HG03025 (cell line): ENCODE measurements around the gene PLEKHG4.

ENCODE experiments used
- ATAC-seq: cut with Tn5 transposase; IDR thresholded peaks from one replicate; pipeline ENCODE4 v1.9.1; 2021; ENCODE audit warnings: mild to moderate bottlenecking, moderate library complexity; ENCODE audit not compliant: unreplicated experiment, low FRiP score

The PLEKHG4 gene

DNA sequence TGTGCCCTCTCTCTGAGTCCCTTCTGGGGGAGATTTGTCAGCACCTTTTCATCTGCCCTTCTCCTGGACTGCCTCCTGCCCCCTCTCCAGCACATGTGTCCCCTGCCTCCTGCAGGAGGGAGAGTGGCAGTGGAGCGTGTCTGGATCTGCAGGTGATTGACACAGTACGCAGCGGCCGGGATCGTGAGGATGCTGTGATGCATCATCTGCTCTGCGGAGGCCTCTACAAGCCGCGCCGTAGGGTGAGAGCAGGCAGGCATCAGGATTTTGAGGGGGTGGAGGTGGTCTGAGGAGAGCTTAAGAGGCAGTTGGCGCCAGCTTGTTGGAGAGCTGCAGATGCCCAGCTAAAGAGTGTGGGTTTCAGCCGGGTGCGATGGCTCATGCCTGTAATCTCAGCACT is 19.6 kb upstream of the PLEKHG4 start:
- ATAC-seq = no peak

DNA sequence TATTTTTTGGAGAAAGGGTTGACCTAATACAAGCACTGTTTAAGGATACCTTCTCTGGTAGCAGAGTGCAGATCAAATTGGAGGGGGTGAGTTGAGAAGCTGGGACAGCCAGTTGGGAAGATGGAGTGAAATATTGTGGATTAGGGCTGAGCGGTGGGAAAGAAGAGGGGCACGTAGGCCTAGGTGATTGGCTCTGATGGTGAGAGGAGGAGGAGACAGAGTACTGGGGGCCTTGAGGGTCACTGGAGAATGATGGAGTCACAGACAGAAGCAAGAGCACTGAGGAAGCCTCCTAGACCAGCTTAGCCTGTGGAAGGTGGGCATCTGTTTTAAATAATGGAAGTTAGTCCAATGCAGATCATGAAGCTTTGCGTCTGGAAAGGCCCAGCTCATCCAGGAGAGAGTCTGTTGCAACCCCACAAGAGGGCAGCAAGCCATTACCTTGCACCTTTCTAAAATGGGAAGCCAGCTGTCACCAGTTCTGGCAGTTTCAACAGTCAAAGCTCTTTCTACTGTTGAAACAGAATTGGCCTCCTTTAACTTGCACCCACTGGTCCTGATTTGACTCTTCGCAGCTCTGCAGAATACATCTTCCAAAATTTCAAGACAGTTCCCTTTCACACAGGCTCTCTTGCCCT is 18.8 kb upstream of the PLEKHG4 start:
- no peak for ATAC-seq

DNA sequence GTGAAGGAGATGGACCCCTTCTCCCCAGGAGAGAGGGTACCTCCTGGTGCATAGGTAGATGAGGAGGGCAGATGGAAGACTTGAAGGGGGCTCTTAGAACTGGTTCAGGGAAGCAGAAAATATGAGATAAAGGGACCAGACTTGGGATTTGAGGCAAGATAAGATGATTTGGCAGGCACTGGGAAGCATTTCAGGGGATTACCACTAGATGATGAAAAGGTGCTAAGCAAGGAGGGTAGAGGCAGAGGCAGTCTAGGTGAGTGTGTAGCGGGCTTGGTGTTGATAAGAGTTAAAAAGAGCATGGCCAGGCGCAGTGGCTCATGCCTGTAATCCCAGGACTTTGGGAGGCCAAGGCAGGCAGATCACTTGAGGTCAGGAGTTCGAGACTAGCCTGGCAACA is 16.1 kb upstream of the PLEKHG4 start:
- no peak for ATAC-seq

DNA sequence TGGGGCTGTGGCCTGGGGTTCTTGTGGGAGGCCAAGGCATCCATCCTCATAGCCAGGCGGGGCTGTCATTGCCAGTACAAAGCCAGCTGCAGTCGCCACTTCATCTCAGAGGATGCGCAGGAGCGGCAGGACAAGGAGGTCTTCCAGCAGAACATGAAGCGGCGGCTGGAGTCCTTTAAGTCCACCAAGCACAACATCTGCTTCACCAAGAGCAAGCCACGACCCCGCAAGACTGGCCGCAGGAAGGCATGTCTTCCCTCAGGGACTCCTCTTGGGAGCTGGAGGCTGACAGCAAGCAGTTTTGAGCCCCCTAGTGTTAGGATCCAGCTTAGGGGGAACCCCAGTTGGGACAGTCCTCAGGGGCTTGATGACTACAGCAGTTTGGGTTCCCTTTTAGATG is 15.1 kb upstream of the PLEKHG4 start:
- no peak for ATAC-seq

DNA sequence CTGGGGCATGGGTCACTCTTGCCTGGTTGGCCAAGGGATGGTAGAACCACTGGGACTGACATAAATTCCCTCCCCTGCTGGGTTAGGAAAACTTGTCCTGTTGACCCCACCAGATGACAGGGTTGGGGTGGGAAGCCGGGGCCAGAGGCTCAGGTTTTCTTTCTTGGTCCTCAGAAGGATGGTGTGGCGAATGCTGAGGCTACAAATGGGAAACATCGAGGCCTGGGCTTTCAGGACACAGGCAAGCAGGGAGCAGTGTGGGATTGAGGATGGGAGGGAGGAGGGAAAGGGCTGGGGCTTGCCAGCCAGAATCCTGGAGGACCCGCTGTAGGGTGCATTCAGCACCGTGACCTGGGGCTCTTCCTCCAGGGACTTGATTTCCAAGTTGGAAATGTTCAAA is 14.5 kb upstream of the PLEKHG4 start:
- no peak for ATAC-seq

DNA sequence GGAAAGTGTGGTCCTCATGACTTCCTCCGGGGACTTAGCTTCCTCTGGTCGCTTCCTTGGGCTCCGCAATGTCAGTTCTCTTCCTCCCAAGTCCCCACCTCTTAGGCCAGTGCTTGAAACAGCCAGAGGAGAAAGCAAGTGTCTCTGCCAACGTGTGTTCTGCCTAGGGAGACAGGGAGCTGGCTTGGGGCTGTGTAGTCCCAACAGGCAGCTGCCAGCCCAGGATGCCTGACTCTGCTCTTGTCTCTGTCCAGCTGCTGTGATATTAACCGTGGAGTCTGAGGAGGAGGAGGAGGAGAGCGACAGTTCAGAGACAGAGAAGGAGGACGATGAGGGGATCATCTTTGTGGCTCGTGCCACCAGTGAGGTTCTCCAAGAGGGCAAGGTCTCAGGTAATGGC is 13.5 kb upstream of the PLEKHG4 start:
- ATAC-seq = no peak

DNA sequence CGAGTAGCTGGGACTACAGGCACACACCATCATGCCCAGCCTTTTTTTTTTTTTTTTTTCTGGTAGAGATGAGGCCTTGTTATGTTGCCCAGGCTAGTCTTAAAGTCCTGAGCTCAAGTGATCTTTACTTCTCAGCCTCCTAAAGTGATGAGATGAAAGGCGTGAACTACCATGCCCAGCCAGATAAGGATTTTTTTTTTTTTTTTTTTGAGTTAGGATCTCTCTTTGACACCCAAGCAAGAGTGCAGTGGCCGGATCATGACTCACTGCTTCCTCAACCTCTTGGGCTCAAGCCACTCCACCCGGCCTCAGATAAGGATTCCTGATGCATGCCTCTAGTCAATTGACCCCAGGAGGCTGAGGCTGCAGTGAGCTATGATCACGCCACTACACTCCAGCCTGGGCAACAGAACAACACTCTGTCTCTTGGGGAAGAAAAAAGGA is 11.2 kb upstream of the PLEKHG4 start:
- no peak for ATAC-seq

DNA sequence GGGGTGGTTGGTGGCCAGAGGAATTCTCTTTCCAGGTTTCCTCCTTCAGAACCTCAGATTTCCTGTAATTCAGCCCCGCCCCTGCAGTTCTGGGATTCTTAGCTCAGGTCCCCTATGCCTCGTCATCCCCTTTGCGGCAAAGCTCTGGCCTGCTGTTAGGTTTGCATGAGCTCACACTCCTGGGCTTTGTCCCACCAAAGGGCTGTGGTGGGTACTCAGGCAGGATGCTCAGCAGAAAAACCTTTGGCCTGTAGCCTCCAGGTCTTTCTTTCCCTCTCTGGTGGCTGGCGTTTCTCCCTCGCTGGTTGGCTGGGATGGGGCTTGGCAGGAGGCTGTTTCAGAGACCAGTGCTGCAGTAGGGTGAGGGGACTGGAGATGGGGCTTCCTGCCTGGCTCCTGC is 9.6 kb upstream of the PLEKHG4 start:
- no peak for ATAC-seq

DNA sequence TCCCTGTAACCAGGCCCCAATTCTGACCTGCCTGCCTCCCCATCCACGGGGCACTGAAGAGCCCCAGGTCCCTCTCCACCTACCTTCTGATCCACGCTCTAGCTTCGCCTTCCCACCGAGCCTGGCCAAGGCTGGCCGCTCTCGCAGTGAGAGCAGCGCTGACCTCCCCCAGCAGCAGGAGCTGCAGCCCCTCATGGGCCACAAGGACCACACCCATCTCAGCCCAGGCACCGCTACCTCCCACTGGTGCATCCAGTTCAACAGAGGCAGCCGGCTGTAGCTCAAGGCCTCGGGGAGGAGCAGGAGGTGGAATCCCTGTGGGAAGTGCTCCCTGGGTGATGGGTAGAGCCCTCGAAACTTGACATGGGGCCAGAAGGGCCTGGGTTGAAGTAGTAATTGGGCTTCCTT is 8.4 kb upstream of the PLEKHG4 start:
- ATAC-seq = no peak

DNA sequence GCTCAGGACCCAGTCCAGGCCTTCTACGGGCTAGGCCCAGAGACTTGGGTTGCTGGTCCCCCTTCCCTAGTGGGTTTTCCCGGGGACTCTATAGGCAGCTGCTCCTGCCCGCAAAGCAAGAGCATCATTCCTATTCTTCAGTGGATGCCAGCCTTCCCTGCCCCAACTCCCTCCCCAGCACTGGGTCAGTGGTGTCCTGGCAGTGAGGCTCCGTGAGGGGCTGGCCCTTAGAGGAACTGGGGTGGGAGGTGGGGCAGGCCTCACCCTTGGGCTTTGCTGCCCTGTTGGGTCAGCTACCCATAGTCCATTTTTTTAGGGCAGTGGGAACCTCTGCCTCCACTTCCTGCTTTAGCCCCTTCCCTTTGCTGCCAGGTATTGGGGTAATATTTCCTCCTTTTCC is 7.9 kb upstream of the PLEKHG4 start:
- ATAC-seq = no peak

DNA sequence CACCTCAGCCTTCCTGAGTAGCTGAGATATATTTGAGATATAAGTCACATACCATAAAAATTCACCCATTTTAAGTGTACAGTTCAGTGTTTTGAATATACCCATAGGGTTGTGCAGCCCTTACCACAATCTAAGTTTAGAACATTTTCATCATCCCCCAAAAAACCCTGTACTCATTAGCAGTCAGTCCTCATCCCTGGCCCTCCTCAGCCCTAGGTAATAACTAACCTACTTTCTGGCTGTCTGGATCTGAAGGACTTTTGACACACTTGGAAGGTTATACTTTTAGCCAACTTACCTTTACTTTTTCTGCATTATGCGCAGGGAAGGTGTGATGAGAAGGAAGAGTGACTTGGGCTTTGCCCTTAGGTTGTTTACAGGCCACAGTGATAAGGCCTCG is 4.0 kb upstream of the PLEKHG4 start:
- no peak for ATAC-seq

DNA sequence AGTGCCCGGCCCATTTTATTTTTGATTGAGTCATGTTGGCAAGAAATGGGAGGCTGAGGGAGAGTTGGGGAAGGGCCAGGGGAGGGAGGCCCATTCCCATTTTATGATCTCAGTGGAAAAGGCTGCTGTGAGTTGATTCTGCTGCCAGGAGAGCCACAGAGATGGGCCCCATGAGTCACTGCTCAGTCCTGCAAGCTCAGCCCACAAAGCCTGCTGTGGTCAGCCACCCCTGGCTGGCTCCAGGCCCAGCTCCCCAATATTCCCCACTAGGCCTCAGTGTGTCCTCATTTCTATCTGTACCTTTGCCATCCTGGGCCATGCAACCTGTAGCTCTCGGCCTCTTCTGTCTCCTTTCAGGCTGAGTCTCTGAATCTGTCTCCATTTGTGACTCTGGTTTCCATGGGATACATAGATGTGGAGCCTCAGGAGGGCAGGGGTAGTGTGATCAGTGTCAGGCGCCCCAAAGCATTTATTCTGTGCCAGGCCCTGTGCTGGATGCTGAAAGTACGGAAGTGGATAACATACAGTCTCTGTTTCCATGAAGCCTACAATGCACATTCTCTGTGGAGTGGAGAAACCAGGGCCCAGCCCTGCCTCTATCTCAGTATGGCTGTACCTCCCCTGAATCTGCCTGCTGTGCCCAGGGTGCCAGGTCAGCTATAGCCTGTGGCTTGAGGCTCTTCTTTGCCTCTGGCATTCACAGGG is 1.9 kb upstream of the PLEKHG4 start:
- ATAC-seq = no peak

DNA sequence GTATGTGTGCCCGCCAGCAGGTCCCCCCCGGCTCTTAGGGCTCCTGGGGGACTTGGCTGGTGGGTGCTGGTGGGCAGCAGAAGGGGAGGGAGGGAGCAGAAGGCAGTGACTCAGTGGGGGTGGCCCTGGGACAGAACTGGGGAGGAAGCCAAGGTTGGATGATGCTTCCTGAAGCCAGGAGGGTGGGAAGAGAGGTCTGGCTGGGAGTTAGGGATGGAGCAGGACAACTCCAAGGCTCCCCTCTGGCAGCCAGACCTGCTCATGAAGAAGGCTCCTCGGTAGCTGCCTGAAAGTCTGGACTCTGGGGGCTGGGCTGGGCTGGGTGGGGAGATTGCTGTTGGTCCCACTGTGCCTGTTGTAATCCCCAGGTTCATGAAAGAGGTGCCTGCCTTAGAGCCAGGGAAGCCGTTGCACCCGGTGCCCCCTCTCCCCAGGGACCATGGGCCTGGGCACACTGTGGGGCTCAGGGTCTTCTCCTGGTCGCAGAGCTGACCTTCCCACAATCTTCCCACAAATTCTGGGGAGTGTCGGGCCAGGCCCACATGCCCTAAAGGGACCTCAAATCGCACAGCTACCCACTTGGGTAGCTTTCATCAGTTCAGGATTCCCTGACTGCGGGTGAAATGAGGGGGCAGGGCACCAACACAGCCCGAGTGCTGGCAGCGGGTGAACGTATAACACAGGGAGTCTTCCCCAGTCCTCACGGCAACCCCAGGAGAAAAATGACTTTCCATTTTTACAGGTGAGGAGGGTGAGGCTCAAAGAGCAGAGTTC is 1.1 kb upstream of the PLEKHG4 start:
- no peak for ATAC-seq

DNA sequence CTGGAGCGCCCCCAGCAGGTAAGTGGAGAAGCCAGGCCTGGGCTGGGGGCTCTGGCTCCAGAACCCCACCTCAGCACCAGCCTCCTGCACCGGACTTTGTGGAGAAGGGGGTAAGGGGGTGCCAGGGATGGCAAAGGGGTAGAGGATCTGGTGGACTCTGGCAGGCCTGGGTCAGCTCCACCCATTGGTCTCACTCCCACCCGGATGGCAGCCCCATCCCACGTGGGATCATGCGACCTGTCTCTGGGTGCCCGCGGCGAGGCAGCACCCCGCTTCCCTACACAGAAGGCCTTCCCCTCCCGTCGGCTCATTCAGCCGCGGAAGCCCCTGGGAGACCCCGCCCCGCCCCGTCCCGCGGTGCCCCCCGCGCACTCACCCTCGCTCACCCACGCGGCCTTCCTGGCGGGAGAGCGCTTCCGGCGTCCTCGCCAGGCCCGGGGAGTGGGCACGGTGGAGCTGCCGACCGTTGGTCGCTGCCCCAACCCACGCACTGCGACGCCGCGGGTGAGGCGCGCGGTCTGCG is 498 bp upstream of the PLEKHG4 start:
- ATAC-seq = peak; percentile 12

DNA sequence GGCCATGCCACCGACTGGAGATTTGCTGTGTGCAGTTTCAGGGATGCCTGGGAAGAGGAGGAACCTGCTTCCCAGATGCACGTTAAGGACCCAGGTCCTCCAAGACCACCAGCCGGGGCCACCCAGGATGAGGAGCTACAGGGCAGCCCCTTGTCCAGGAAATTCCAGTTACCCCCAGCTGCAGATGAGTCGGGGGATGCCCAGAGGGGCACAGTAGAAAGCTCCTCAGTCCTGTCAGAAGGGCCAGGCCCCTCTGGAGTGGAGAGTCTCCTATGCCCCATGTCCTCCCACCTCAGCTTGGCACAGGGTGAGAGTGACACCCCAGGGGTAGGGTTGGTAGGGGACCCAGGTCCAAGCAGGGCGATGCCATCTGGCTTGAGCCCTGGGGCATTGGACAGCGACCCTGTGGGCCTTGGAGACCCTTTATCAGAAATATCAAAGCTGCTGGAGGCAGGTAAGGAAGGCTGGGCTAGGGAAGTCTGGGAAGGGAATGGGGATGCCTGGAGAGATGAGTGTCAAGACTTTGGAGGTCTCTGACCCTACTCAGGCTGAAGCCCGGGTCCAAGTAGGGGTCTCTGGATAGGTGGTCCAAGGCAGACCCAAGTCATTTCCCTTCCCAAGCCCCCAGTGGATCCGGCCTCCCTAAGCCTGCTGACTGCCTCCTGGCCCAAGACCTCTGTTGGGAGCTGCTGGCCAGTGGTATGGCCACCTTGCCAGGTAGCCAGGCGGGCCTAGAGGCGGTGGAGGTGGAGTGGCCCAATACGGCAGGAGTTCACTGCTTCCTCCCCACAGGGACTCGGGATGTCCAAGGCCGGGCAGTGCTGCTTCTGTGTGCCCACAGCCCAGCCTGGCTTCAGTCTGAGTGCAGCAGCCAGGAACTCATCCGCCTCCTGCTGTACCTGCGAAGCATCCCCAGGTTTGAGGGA is 1.0 kb downstream of the PLEKHG4 start:
- no peak for ATAC-seq

DNA sequence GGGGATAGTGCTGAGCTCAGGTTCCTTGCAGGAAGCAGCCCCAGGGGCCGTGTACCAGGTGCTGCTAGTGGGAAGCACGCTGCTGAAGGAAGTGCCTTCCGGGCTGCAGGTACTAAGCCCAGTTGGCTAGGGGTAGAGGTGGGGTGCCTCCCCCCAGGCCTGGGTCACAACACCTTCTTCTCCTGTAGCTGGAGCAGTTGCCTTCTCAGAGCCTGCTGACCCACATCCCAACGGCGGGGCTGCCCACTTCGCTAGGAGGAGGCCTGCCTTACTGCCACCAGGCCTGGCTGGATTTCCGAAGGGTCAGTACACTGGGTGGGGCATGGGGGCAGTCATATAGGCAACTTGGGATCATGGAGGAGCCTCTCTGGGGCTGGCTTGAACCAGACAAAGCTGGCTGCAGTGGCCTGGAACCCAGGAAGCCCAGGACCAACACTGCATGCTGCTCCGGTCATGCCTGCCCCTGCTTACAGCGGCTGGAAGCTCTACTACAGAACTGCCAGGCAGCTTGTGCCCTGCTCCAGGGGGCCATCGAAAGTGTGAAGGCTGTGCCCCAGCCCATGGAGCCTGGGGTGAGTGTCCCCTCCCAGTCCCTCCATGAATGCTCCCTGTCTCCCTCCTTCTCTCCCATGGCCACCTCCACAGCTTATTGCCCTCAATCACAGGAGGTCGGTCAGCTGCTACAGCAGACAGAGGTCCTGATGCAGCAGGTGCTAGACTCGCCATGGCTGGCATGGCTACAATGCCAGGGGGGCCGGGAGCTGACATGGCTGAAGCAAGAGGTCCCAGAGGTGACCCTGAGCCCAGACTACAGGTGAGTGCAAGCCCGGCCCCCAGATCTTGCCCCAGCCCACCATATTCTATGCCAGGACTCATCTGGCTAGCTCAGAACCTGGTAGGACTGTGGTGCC is 2.5 kb downstream of the PLEKHG4 start:
- no peak for ATAC-seq

DNA sequence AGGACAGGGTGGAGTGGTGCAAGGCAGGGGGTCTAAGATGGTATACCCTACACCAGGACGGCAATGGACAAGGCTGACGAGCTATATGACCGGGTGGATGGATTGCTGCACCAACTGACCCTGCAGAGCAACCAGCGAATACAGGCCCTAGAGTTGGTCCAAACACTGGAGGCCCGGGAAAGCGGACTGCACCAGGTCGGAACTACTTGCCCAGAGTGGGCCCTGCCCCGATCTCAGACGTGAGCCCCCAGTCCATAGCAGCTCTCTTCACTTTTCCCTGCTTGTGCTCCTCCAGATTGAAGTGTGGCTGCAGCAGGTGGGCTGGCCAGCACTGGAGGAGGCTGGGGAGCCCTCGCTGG is 3.1 kb downstream of the PLEKHG4 start:
- no peak for ATAC-seq

DNA sequence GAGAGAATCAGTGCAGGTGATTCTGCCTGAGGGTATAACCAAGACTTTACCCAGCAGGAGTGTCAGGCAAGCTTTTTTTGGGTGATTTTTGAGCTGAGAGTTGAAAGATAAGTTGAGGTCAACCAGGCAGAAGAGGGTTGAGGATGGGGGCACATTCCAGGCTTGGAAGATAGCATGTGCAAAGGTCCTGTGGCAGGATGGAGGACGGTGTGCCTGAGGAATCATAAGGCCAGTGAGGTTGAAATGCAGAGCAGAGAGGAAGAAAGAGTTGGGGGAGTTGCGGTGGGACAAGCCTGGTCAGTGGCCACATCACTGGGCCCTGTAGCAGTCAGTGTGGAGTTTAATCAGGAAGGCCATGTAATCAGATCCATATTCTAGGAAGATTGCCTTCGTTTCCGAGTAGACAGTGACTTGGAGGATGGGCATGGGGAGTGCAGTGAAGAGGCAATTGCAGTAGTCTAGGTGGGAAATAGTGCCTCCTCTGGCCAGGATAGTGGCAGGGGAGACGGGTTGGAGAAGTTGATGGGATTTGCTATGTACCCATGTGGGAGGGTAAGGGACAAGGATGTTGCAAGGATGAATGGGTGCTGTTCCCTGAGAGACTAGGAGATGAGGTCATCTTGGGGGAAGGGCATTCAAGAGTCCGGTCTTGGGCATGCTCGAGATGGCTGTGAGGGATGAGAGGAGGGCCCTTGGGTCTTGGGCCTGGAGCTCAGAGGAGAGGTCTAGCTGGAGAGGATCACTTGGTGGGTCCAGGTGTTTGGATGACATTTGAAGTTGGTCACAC is 3.9 kb downstream of the PLEKHG4 start:
- ATAC-seq = no peak
